ENCODE results near the gene HRAS. TPM values are rescaled to one million over a fixed set of nuclear protein-coding genes. Genes with fewer than 3 reads are reported as not detected.

The HRAS gene
- total RNA-seq, 1 donor from 2014 or later, result 83.7 TPM

DNA sequence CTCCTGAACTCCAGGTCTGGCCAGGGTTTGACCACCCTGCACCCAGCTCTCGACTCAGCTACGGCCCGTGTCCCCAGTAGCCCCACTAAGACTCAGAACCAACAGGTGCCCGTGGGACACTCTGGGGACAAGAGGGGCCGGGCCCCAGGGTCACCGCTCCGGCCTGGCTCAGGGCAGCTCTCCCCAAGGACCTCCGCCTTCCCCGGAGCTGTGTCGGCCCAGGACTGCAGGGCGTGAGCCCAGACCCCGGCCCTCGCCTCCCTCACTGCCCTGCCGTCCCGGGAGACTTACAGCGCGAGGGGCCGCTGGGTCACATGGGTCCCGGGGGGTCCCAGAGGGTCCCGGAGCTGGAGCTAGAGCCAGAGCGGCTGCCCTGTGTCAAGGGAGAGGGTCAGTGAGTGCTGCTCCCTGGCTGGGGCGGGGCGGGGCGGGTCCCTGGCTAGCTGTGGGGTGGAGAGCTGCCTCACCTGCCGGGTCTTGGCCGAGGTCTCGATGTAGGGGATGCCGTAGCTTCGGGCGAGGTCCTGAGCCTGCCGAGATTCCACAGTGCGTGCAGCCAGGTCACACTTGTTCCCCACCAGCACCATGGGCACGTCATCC lies 2.3 kb downstream of the HRAS start:
- H3K36me3 ChIP-seq (ENCODE audit: control insufficient read depth, insufficient read depth, low read length), result no peaks in the 10 kb centered on the region
- no peaks in the 10 kb centered on the region for H3K27me3 ChIP-seq (ENCODE audit: control insufficient read depth, insufficient read depth, low read length)
- H3K4me3 ChIP-seq (ENCODE audit: low read depth, low read length), result no peak overlapping the region
- DNase-seq (ENCODE audit: low read depth), result no peak
- TF ChIP-seq, protein P1, sequence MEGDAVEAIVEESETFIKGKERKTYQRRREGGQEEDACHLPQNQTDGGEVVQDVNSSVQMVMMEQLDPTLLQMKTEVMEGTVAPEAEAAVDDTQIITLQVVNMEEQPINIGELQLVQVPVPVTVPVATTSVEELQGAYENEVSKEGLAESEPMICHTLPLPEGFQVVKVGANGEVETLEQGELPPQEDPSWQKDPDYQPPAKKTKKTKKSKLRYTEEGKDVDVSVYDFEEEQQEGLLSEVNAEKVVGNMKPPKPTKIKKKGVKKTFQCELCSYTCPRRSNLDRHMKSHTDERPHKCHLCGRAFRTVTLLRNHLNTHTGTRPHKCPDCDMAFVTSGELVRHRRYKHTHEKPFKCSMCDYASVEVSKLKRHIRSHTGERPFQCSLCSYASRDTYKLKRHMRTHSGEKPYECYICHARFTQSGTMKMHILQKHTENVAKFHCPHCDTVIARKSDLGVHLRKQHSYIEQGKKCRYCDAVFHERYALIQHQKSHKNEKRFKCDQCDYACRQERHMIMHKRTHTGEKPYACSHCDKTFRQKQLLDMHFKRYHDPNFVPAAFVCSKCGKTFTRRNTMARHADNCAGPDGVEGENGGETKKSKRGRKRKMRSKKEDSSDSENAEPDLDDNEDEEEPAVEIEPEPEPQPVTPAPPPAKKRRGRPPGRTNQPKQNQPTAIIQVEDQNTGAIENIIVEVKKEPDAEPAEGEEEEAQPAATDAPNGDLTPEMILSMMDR (IDR thresholded peaks at IDR 0.05; ENCODE audit: insufficient read depth, low read length, poor library complexity, severe bottlenecking), result no peak

DNA sequence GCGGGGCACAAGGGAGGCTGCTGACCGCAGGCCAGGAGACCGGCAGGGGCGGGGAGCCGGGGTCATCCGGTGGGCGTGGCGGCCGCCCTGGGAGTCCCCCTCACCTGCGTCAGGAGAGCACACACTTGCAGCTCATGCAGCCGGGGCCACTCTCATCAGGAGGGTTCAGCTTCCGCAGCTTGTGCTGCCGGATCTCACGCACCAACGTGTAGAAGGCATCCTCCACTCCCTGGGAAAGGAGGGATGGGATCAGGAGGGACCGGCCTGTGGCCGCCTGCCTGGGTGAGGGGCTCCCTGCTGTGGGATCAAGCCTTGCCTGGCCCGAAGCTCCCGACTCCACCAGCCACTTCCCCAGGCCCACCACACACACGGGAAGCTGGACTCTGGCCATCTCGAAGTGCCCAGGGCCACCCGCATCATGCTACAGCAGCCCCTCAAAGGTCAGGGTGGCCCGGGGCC lies 2.8 kb downstream of the HRAS start:
- TF ChIP-seq, protein P1 (IDR thresholded peaks at IDR 0.05; ENCODE audit: insufficient read depth, low read length, poor library complexity, severe bottlenecking), result no peak

DNA sequence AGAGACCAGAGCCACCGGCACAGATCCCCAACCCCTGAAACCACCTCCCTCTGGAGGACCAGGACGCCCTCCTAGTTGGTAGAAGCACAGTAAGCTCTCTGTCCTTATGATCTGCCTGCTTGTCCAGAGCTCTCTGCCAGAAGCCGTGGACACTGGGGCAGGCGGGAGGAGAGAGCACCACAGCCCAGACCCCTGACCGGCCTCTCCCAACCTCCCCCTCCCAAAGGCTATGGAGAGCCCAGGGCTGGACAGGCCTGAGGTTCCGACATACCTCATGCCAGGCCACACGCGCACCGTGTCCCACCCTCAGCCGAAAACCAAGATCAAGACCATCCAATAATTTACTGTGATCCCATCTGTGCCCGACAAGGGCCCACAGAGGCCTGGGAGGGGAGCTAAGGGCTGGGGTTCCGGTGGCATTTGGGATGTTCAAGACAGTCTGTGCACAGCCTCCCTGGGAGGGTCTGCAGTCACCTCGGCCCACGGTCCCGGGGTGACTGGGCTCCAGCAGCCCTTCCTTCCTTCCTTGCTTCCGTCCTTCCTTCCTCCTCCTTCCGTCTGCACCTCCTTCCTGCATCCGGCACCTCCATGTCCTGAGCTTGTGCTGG lies 3.4 kb downstream of the HRAS start:
- H3K36me3 ChIP-seq (ENCODE audit: control insufficient read depth, insufficient read depth, low read length), result no peaks in the 10 kb centered on the region
- no peak overlapping the region for H3K4me3 ChIP-seq (ENCODE audit: low read depth, low read length)
- DNase-seq (ENCODE audit: low read depth), result no peak
- TF ChIP-seq, protein P1 (IDR thresholded peaks at IDR 0.05; ENCODE audit: insufficient read depth, low read length, poor library complexity, severe bottlenecking), result no peak
- H3K27me3 ChIP-seq (ENCODE audit: control insufficient read depth, insufficient read depth, low read length), result no peaks in the 10 kb centered on the region

More for the DNA sequence above, 2.8 kb downstream of the HRAS start:
- no peaks in the 10 kb centered on the region for H3K27me3 ChIP-seq (ENCODE audit: control insufficient read depth, insufficient read depth, low read length)
- no peak for DNase-seq (ENCODE audit: low read depth)
- H3K36me3 ChIP-seq (ENCODE audit: control insufficient read depth, insufficient read depth, low read length), result no peaks in the 10 kb centered on the region
- no peak overlapping the region for H3K4me3 ChIP-seq (ENCODE audit: low read depth, low read length)

DNA sequence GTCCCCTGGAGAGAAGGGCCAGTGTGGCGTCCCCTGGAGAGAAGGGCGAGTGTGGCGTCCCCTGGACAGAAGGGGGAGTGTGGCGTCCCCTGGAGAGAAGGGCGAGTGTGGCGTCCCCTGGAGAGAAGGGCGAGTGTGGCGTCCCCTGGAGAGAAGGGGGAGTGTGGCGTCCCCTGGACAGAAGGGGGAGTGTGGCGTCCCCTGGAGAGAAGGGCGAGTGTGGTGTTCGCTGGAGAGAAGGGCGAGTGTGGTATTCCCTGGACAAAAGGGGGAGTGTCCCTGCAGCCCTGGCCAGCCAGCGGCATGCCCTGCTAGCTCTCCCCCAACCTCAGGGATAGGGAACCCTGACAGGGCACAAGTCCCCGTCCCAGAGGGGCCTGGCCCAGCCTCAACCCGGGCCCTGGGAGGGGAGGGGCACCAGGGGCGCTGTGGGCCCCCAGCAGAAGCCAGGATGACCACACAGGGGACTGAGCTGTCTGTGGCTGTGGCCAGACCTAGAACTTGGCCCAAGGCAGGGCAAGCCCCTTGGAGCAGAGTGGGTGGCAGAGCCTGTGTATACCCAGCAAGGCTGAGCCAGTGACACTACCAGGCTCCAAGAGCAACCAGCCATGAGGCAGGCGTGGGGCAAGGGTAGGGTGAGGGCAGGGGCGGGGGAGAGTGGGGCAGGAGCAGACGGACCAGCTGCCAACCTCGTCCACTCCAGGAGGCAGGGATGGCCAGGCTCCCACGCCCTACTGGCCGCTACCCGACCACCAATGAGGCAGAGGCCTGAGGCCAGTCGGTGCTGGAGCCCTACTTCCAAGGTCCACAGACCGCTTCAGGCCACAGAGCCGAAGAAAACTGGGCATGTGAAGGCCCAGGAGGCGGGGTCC lies 4.2 kb downstream of the HRAS start:
- Histone ChIP-seq H3K4me3 (ENCODE audit: low read depth, low read length) (no peak overlapping the region), H3K36me3 (ENCODE audit: control insufficient read depth, insufficient read depth, low read length) (no peaks in the 10 kb centered on the region), H3K27me3 (ENCODE audit: control insufficient read depth, insufficient read depth, low read length) (no peaks in the 10 kb centered on the region)
- no peak for DNase-seq (ENCODE audit: low read depth)
- TF ChIP-seq, protein P1 (IDR thresholded peaks at IDR 0.05; ENCODE audit: insufficient read depth, low read length, poor library complexity, severe bottlenecking), result no peak

DNA sequence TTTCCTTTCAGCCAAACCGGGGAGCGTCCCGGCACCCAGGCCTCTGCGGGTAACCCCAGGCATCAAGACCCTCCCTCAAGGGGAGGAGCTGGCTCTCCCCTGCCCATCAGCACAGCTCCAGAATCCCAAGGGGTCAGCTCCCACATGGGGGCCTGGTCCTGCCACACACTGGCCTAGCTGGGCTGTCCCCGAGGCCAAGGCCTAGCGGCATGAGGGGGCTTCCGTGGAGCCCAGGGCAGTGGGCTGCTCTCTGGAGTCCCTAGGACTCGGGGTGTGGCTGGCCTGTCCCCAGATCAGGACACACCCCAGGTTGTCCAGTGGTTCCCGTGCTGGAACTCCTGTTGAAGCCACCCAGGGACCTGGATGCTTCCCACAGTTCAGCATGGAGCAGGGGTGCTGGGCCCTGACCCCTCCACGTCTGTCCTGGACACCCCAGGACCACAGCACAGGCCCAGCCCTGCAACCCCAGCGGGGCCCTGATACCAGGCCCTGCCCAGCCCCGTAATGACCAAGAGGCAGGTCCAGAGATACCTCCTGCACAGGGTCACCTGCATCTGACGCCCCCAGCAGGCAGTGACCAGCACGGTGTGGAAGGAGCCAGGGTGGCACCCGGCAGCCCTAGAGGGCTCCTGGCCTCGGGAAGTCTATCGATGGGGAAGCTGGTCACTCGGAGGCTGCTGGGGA lies 5.5 kb downstream of the HRAS start:
- no peak overlapping the region for H3K4me3 ChIP-seq (ENCODE audit: low read depth, low read length)
- DNase-seq (ENCODE audit: low read depth), result no peak
- TF ChIP-seq, protein P1 (IDR thresholded peaks at IDR 0.05; ENCODE audit: insufficient read depth, low read length, poor library complexity, severe bottlenecking), result no peak
- no peaks in the 10 kb centered on the region for H3K36me3 ChIP-seq (ENCODE audit: control insufficient read depth, insufficient read depth, low read length)
- H3K27me3 ChIP-seq (ENCODE audit: control insufficient read depth, insufficient read depth, low read length), result no peaks in the 10 kb centered on the region
